K562 (cell line): ENCODE data around the gene PBX4. TPM values are rescaled to one million over a fixed set of nuclear protein-coding genes. Genes with fewer than 3 reads are reported as not detected.

Source experiments
- ATF3 ChIP-seq, 2 experiments: fragments of 450-650 bp in 1 of 2; sonication (generic) in 1 of 2; formaldehyde crosslinking in 1 of 2; IDR thresholded peaks in 1 of 2; conservative IDR thresholded peaks in 1 of 2; 2 replicates each; pipeline versions ENCODE4 v1.6.1 to v1.8.1; 2016 to 2023; ENCODE audit warnings: mild to moderate bottlenecking in 2 of 2, moderate library complexity in 2 of 2, inconsistent platforms in 1 of 2, missing genetic modification reagents in 1 of 2
- COPS2 ChIP-seq: fragments of 450-650 bp; conservative IDR thresholded peaks from 2 replicates; pipeline ENCODE4 v1.6.1; 2016; ENCODE audit warnings: mild to moderate bottlenecking, moderate library complexity
- DMBX1 ChIP-seq: fragments of 250-450 bp; sonication (Bioruptor Pico); IDR thresholded peaks from 2 replicates; pipeline ENCODE4 v1.8.0; 2022; ENCODE audit warnings: inconsistent platforms, mild to moderate bottlenecking, moderate library complexity, borderline replicate concordance
- E2F6 ChIP-seq, 2 experiments: IDR thresholded peaks; 2 replicates each; pipeline ENCODE4 v1.6.1; 2011; ENCODE audit warnings: borderline replicate concordance in 1 of 2, control low read depth in 1 of 2, low read depth in 1 of 2, low read length in 1 of 2, mild to moderate bottlenecking in 1 of 2, mixed read lengths in 1 of 2, moderate library complexity in 1 of 2; ENCODE audit not compliant: insufficient read depth in 1 of 2, insufficient read length in 1 of 2, poor library complexity in 1 of 2, severe bottlenecking in 1 of 2; ENCODE audit errors: extremely low read depth in 1 of 2
- EHMT2 ChIP-seq: fragments of 450-650 bp; IDR thresholded peaks from 2 replicates; pipeline ENCODE4 v1.6.1; 2018; ENCODE audit warnings: antibody characterized with exemption
- EP400 ChIP-seq: fragments of 450-650 bp; IDR thresholded peaks from 2 replicates; pipeline ENCODE4 v1.6.1; 2017; ENCODE audit warnings: antibody characterized with exemption, mild to moderate bottlenecking, moderate library complexity
- KLF1 ChIP-seq: fragments of 450-650 bp; IDR thresholded peaks from 2 replicates; pipeline ENCODE4 v1.6.1; 2016; ENCODE audit warnings: missing genetic modification characterization, missing compliant biosample characterization
- KLF13 ChIP-seq: fragments of 450-650 bp; IDR thresholded peaks from 2 replicates; pipeline ENCODE4 v1.6.1; 2016; ENCODE audit warnings: missing genetic modification characterization, low read depth, mild to moderate bottlenecking, missing compliant biosample characterization, moderate library complexity, borderline replicate concordance
- PCBP1 ChIP-seq: fragments of 200-400 bp; formaldehyde crosslinking; IDR thresholded peaks from 2 replicates; pipeline ENCODE4 v1.6.1; 2018; ENCODE audit warnings: mild to moderate bottlenecking, low read depth, low read length; ENCODE audit not compliant: poor library complexity, severe bottlenecking
- POU5F1 ChIP-seq: fragments of 150-350 bp; IDR thresholded peaks from 2 replicates; pipeline ENCODE4 v1.6.1; 2014; ENCODE audit warnings: borderline replicate concordance, low read length, low read depth, mild to moderate bottlenecking; ENCODE audit not compliant: partially characterized antibody
- RBFOX2 ChIP-seq: fragments of 200-400 bp; formaldehyde crosslinking; IDR thresholded peaks from 2 replicates; pipeline ENCODE4 v1.6.1; 2017; ENCODE audit warnings: low read depth, mild to moderate bottlenecking, low read length, moderate library complexity
- SAP30 ChIP-seq: fragments of 200-600 bp; sonication (generic); IDR thresholded peaks from 2 replicates; pipeline ENCODE4 v1.6.1; 2012; ENCODE audit warnings: borderline replicate concordance, low read depth, mild to moderate bottlenecking, moderate library complexity, low read length, control low read depth, inconsistent platforms; ENCODE audit not compliant: insufficient read depth, poor library complexity, severe bottlenecking
- SRSF7 ChIP-seq: fragments of 200-400 bp; formaldehyde crosslinking; optimal IDR thresholded peaks from 2 replicates; pipeline ENCODE3; 2017; ENCODE audit warnings: mild to moderate bottlenecking, low read depth, low read length
- TOE1 ChIP-seq, 2 experiments: fragments of 450-650 bp in 1 of 2; sonication (generic) in 1 of 2; formaldehyde crosslinking in 1 of 2; IDR thresholded peaks; 2 replicates each; pipeline versions ENCODE4 v1.7.1 to v1.8.0; 2016 to 2022; ENCODE audit warnings: borderline replicate concordance in 2 of 2, mild to moderate bottlenecking in 2 of 2, antibody characterized with exemption in 1 of 2, inconsistent platforms in 1 of 2, low read depth in 1 of 2, missing genetic modification reagents in 1 of 2, moderate library complexity in 1 of 2
- TRIM25 ChIP-seq: fragments of 450-650 bp; IDR thresholded peaks from 2 replicates; pipeline ENCODE4 v1.7.0; 2016; ENCODE audit warnings: borderline replicate concordance
- ZBTB9 ChIP-seq: fragments of 450-650 bp; formaldehyde crosslinking; IDR thresholded peaks from 2 replicates; pipeline ENCODE4 v1.4.0; 2020; ENCODE audit warnings: mild to moderate bottlenecking, moderate library complexity
- ZKSCAN8 ChIP-seq: fragments of 200-800 bp; sonication (Bioruptor generic); IDR thresholded peaks from 2 replicates; pipeline ENCODE4 v1.6.1; 2016; ENCODE audit warnings: missing genetic modification characterization, missing compliant biosample characterization
- ZNF696 ChIP-seq: fragments of 250-450 bp; sonication (Bioruptor Pico); conservative IDR thresholded peaks from 2 replicates; pipeline ENCODE4 v1.4.0; 2020; ENCODE audit warnings: mild to moderate bottlenecking, moderate library complexity
- ZNF778 ChIP-seq: fragments of 450-650 bp; formaldehyde crosslinking; IDR thresholded peaks from 2 replicates; pipeline ENCODE4 v1.4.0; 2020; ENCODE audit warnings: mild to moderate bottlenecking, moderate library complexity
- polyA plus RNA-seq, 8 experiments: library from polyadenylated mRNA; depleted of rRNA in 4 of 8; stranded (reverse) in 5 of 8; unstranded in 3 of 8; fragments of >200 nt; fragmentation: Nextera tagmentation in 2 of 8; fragmentation: Illumina TruSeq in 1 of 8; extraction: Ambion mirVana in 2 of 8; extraction: Trizol in 1 of 8; gene quantifications; 2 replicates each; pipeline versions ENCODE4 v1.2.1 to v1.2.3, GENCODE V29; 2011 to 2014; ENCODE audit warnings: inconsistent platforms in 1 of 8, missing spikeins in 1 of 8
- total RNA-seq, 7 experiments: library from RNA; depleted of rRNA in 6 of 7; stranded (reverse); fragments of >200 nt in 6 of 7; fragmentation: Illumina TruSeq in 2 of 7; extraction: Trizol in 2 of 7; gene quantifications; 2 replicates each; pipeline versions ENCODE4 v1.2.1 to v1.2.3, GENCODE V29; 2011 to 2021; ENCODE audit warnings: low replicate concordance in 1 of 7

The PBX4 gene
- total and polyA plus RNA-seq, 9 of the 15 experiments (the other 6 are each of a cell fraction or from before 2014, with no cell fraction given), result 0.11 to 3.8 (median 1.6) TPM; not detected in 1

GRCh38 chr19:19663256-19664120, 45.0 kb upstream of the PBX4 start, which contains the start of gene ATP13A1 (continued):
- no peak for TF ChIP-seq POU5F1
- TF ChIP-seq E2F6 (IDR thresholded peaks at IDR 0.05; ENCODE audit: borderline replicate concordance in 1 of 2, extremely low read depth in 1 of 2, insufficient read depth in 1 of 2, insufficient read length in 1 of 2, low read depth in 1 of 2, low read length in 1 of 2, poor library complexity in 1 of 2, severe bottlenecking in 1 of 2), result peak; percentile 18 to 40
- TF ChIP-seq KLF1 (tag), result peak; percentile 79; the same call in 1 of the 2 replicates
- TF ChIP-seq EHMT2, result no peak
- peak; percentile 60; the same call in 1 of the 2 replicates for TF ChIP-seq ZBTB9 (CRISPR knock-in tag)
- TF ChIP-seq ZNF696 (CRISPR knock-in tag), result no peak
- no peak for TF ChIP-seq ZNF778 (CRISPR knock-in tag)
- TF ChIP-seq ATF3 (IDR thresholded peaks at IDR 0.05), result no peak
- 0 out of 2 replicates have a peak, but pooled peaks have one; percentile 56 for TF ChIP-seq ATF3 (CRISPR knock-in tag; conservative IDR thresholded peaks at IDR 0.05)
- peak; percentile 88 for TF ChIP-seq SAP30
- no peak for TF ChIP-seq TRIM25
- TF ChIP-seq EP400, result peak; percentile 94
- TF ChIP-seq TOE1 (IDR thresholded peaks at IDR 0.05; ENCODE audit: borderline replicate concordance), result 0 out of 2 replicates have a peak, but pooled peaks have one; percentile 34
- no peak for TF ChIP-seq TOE1 (CRISPR knock-in tag; IDR thresholded peaks at IDR 0.05; ENCODE audit: borderline replicate concordance, low read depth)
- no peak for TF ChIP-seq ZKSCAN8 (CRISPR knock-in tag)
- TF ChIP-seq KLF13 (tag), result no peak
- TF ChIP-seq DMBX1 (CRISPR knock-in tag), result peak; percentile 34; the same call in 1 of the 2 replicates
- TF ChIP-seq RBFOX2, result peak; percentile 94
- TF ChIP-seq SRSF7, result no peak
- no peak for TF ChIP-seq COPS2
- no peak for TF ChIP-seq PCBP1
